WERI-Rb-1 (cell line): ENCODE results near the gene CIROP.
A peak's percentile ranks its signal among the peaks of the same experiment; 100 is the strongest.

Source experiments
- DNase-seq: peaks from one replicate; pipeline ENCODE4 v3.0.0-alpha.2; 2020
- H3K27ac ChIP-seq: fragments of 250-450 bp; sonication (Bioruptor Pico); 2 replicates; pipeline ENCODE4 v1.5.1; 2020; ENCODE audit warnings: mild to moderate bottlenecking, moderate library complexity
- H3K27me3 ChIP-seq: fragments of 250-450 bp; sonication (Bioruptor Pico); 2 replicates; pipeline ENCODE4 v1.5.1; 2021; ENCODE audit warnings: mild to moderate bottlenecking, low read depth, moderate library complexity; ENCODE audit not compliant: insufficient read depth, severe bottlenecking
- H3K36me3 ChIP-seq: fragments of 250-450 bp; sonication (Bioruptor Pico); 2 replicates; pipeline ENCODE4 v1.5.1; 2020; ENCODE audit warnings: mild to moderate bottlenecking, moderate library complexity
- H3K4me3 ChIP-seq: 2 replicates; pipeline ENCODE4 v1.5.1; 2011; ENCODE audit warnings: low read depth, mild to moderate bottlenecking, control low read depth, low read length
- H3K9me3 ChIP-seq: fragments of 250-450 bp; sonication (Bioruptor Pico); 2 replicates; pipeline ENCODE4 v1.5.1; 2021; ENCODE audit warnings: mild to moderate bottlenecking, moderate library complexity; ENCODE audit not compliant: severe bottlenecking
- CTCF ChIP-seq: IDR thresholded peaks from 2 replicates; pipeline ENCODE4 v1.5.1; 2011; ENCODE audit warnings: low read depth, mild to moderate bottlenecking, control low read depth, inconsistent platforms, low read length

The CIROP gene

GRCh38 chr14:23141706-23142444, 37.1 kb upstream of the CIROP start:
- Histone ChIP-seq H3K4me3 (no peak overlapping the region), H3K27ac (no peak overlapping the region), H3K9me3 (no peaks in the 10 kb centered on the region), H3K36me3 (no peaks in the 10 kb centered on the region), H3K27me3 (peaks cover 29% of the 10 kb centered on the region)
- no peak for DNase-seq
- no peak for TF ChIP-seq CTCF

GRCh38 chr14:23140371-23140770, 35.6 kb upstream of the CIROP start:
- no peak overlapping the region for H3K4me3 ChIP-seq
- H3K9me3 ChIP-seq, result no peaks in the 10 kb centered on the region
- no peak overlapping the region for H3K27ac ChIP-seq
- no peaks in the 10 kb centered on the region for H3K36me3 ChIP-seq
- DNase-seq, result no peak
- TF ChIP-seq CTCF, result peak; percentile 47; the same call in 1 of the 2 replicates
- peaks cover 27% of the 10 kb centered on the region for H3K27me3 ChIP-seq

GRCh38 chr14:23139874-23140273, 35.1 kb upstream of the CIROP start:
- no peak for DNase-seq
- no peak for TF ChIP-seq CTCF
- H3K27me3 ChIP-seq, result peaks cover 24% of the 10 kb centered on the region
- no peak overlapping the region for H3K27ac ChIP-seq
- no peaks in the 10 kb centered on the region for H3K9me3 ChIP-seq
- no peak overlapping the region for H3K4me3 ChIP-seq
- no peaks in the 10 kb centered on the region for H3K36me3 ChIP-seq

GRCh38 chr14:23137813-23138535, 33.2 kb upstream of the CIROP start:
- H3K4me3 ChIP-seq, result no peak overlapping the region
- H3K36me3 ChIP-seq, result no peaks in the 10 kb centered on the region
- no peaks in the 10 kb centered on the region for H3K9me3 ChIP-seq
- H3K27me3 ChIP-seq, result peaks cover 8% of the 10 kb centered on the region
- peak; percentile 79 for DNase-seq
- TF ChIP-seq CTCF, result no peak
- no peak overlapping the region for H3K27ac ChIP-seq

GRCh38 chr14:23137192-23137812, 32.5 kb upstream of the CIROP start:
- Histone ChIP-seq H3K9me3 (no peaks in the 10 kb centered on the region), H3K4me3 (no peak overlapping the region), H3K36me3 (no peaks in the 10 kb centered on the region), H3K27me3 (peaks cover 1% of the 10 kb centered on the region), H3K27ac (no peak overlapping the region)
- TF ChIP-seq CTCF, result no peak
- no peak for DNase-seq
